Stimulated activated memory B cell treated with anti-CD40 and anti-IgM and Interleukin-4, amounts not matched to agents 10 μg/mL and 1 μg/mL and 100 μg/mL, for 72 hours (primary cell): ENCODE data around the gene BANP.
"Not testable (repeated sequence)": the region's sequence is repeated elsewhere in the genome, so short reads cannot be mapped to it uniquely, and the experiment has no call there.

Experiments
- ATAC-seq: fragments of 150-1000 bp; cut with Tn5 transposase; 2 replicates; pipeline ENCODE4 v1.10.0; 2021
- H3K27ac Mint-ChIP-seq: one replicate; pipeline ENCODE4 v1.8.0; 2022; ENCODE audit warnings: mild to moderate bottlenecking, mixed read lengths
- H3K27me3 Mint-ChIP-seq: one replicate; pipeline ENCODE4 v1.8.0; 2022; ENCODE audit warnings: mixed read lengths
- H3K36me3 Mint-ChIP-seq: one replicate; pipeline ENCODE4 v1.8.0; 2022; ENCODE audit warnings: mixed read lengths
- H3K4me1 Mint-ChIP-seq: one replicate; pipeline ENCODE4 v1.8.0; 2022; ENCODE audit warnings: mixed read lengths
- H3K4me3 Mint-ChIP-seq: one replicate; pipeline ENCODE4 v1.8.0; 2022; ENCODE audit warnings: mild to moderate bottlenecking, moderate library complexity, mixed read lengths
- H3K9me3 Mint-ChIP-seq: one replicate; pipeline ENCODE4 v1.8.0; 2022; ENCODE audit warnings: mixed read lengths

Gene BANP

GRCh38 chr16:87950765-87951551 lies at the start of gene BANP:
BANP (plus strand) TSS chr16:87951434; CDS start chr16:87975116, 23,682 bp downstream.
- peak; percentile 98 for ATAC-seq
- Mint-ChIP-seq H3K36me3 (peaks cover 13% of the 10 kb centered on the region), H3K27me3 (no peaks in the 10 kb centered on the region), H3K4me1 (peaks cover 62% of the 10 kb centered on the region), H3K27ac (peak within 1 kb of the TSS; percentile 97), H3K9me3 (no peaks in the 10 kb centered on the region), H3K4me3 (peak within 1 kb of the TSS; percentile 98)

- H3K27me3 Mint-ChIP-seq, H3K4me3 Mint-ChIP-seq, ATAC-seq, H3K27ac Mint-ChIP-seq, H3K9me3 Mint-ChIP-seq, H3K36me3 Mint-ChIP-seq, H3K4me1 Mint-ChIP-seq: not testable (repeated sequence)
These were observed 46.3 kb upstream of the BANP start for GRCh38 chr16:87904963-87905362.

- ATAC-seq, H3K27ac Mint-ChIP-seq, H3K9me3 Mint-ChIP-seq, H3K27me3 Mint-ChIP-seq, H3K36me3 Mint-ChIP-seq, H3K4me3 Mint-ChIP-seq, H3K4me1 Mint-ChIP-seq: not testable (repeated sequence)
These were observed 45.7 kb upstream of the BANP start for GRCh38 chr16:87905521-87905920.

- ATAC-seq, H3K9me3 Mint-ChIP-seq, H3K27ac Mint-ChIP-seq, H3K4me1 Mint-ChIP-seq, H3K36me3 Mint-ChIP-seq, H3K4me3 Mint-ChIP-seq: not testable (repeated sequence)
- H3K27me3 Mint-ChIP-seq: peaks cover 17% of the 10 kb centered on the region
These were observed 43.1 kb upstream of the BANP start for GRCh38 chr16:87908101-87908500.

- not testable (repeated sequence) for H3K4me1 Mint-ChIP-seq, H3K9me3 Mint-ChIP-seq, H3K36me3 Mint-ChIP-seq, H3K4me3 Mint-ChIP-seq
- peak; percentile 97 for ATAC-seq
- H3K27me3 Mint-ChIP-seq: peaks cover 29% of the 10 kb centered on the region
- H3K27ac Mint-ChIP-seq: peak overlapping the region; percentile 53
These were observed 41.9 kb upstream of the BANP start for GRCh38 chr16:87909203-87909935.

GRCh38 chr16:87911106-87911763 lies 40.0 kb upstream of the BANP start:
- H3K36me3 Mint-ChIP-seq, H3K4me1 Mint-ChIP-seq, H3K4me3 Mint-ChIP-seq, H3K9me3 Mint-ChIP-seq, ATAC-seq, H3K27ac Mint-ChIP-seq: not testable (repeated sequence)
- peaks cover 47% of the 10 kb centered on the region for H3K27me3 Mint-ChIP-seq

- not testable (repeated sequence) for H3K9me3 Mint-ChIP-seq, H3K4me3 Mint-ChIP-seq, H3K4me1 Mint-ChIP-seq, ATAC-seq, H3K36me3 Mint-ChIP-seq, H3K27ac Mint-ChIP-seq
- peaks cover 57% of the 10 kb centered on the region for H3K27me3 Mint-ChIP-seq
These were observed 38.5 kb upstream of the BANP start for GRCh38 chr16:87912691-87913090.

- H3K27ac Mint-ChIP-seq, H3K36me3 Mint-ChIP-seq, H3K4me3 Mint-ChIP-seq, H3K9me3 Mint-ChIP-seq, ATAC-seq: not testable (repeated sequence)
- Mint-ChIP-seq H3K27me3 (peaks cover 72% of the 10 kb centered on the region), H3K4me1 (peaks cover 11% of the 10 kb centered on the region)
These were observed 37.1 kb upstream of the BANP start for GRCh38 chr16:87914021-87914725.

GRCh38 chr16:87914812-87915211 lies 36.4 kb upstream of the BANP start:
- Mint-ChIP-seq H3K27ac (no peak overlapping the region), H3K9me3 (no peaks in the 10 kb centered on the region), H3K27me3 (peaks cover 72% of the 10 kb centered on the region), H3K4me3 (no peak overlapping the region), H3K4me1 (peaks cover 7% of the 10 kb centered on the region), H3K36me3 (no peaks in the 10 kb centered on the region)
- no peak for ATAC-seq

- no peaks in the 10 kb centered on the region for H3K9me3 Mint-ChIP-seq
- H3K4me3 Mint-ChIP-seq: no peak overlapping the region
- H3K27ac Mint-ChIP-seq: no peak overlapping the region
- H3K36me3 Mint-ChIP-seq: no peaks in the 10 kb centered on the region
- peaks cover 62% of the 10 kb centered on the region for H3K27me3 Mint-ChIP-seq
- peaks cover 7% of the 10 kb centered on the region for H3K4me1 Mint-ChIP-seq
- no peak for ATAC-seq
These were observed 33.7 kb upstream of the BANP start for GRCh38 chr16:87917503-87917902.

GRCh38 chr16:87918338-87918737 lies 32.9 kb upstream of the BANP start:
- Mint-ChIP-seq H3K4me3 (no peak overlapping the region), H3K9me3 (no peaks in the 10 kb centered on the region), H3K36me3 (no peaks in the 10 kb centered on the region), H3K27ac (no peak overlapping the region), H3K4me1 (peaks cover 13% of the 10 kb centered on the region), H3K27me3 (peaks cover 53% of the 10 kb centered on the region)
- ATAC-seq: no peak

GRCh38 chr16:87918866-87919680 lies 32.2 kb upstream of the BANP start:
- no peaks in the 10 kb centered on the region for H3K9me3 Mint-ChIP-seq
- H3K36me3 Mint-ChIP-seq: no peaks in the 10 kb centered on the region
- no peak for ATAC-seq
- H3K27me3 Mint-ChIP-seq: peaks cover 46% of the 10 kb centered on the region
- H3K4me1 Mint-ChIP-seq: peaks cover 17% of the 10 kb centered on the region
- H3K27ac Mint-ChIP-seq: no peak overlapping the region
- no peak overlapping the region for H3K4me3 Mint-ChIP-seq

- ATAC-seq: no peak
- H3K27ac Mint-ChIP-seq: no peak overlapping the region
- H3K4me1 Mint-ChIP-seq: peaks cover 23% of the 10 kb centered on the region
- no peaks in the 10 kb centered on the region for H3K36me3 Mint-ChIP-seq
- no peaks in the 10 kb centered on the region for H3K9me3 Mint-ChIP-seq
- H3K4me3 Mint-ChIP-seq: no peak overlapping the region
- peaks cover 40% of the 10 kb centered on the region for H3K27me3 Mint-ChIP-seq
These were observed 31.6 kb upstream of the BANP start for GRCh38 chr16:87919681-87919994.

GRCh38 chr16:87921236-87921773 lies 29.9 kb upstream of the BANP start:
- no peaks in the 10 kb centered on the region for H3K36me3 Mint-ChIP-seq
- H3K9me3 Mint-ChIP-seq: no peaks in the 10 kb centered on the region
- ATAC-seq: no peak
- no peak overlapping the region for H3K27ac Mint-ChIP-seq
- no peak overlapping the region for H3K4me3 Mint-ChIP-seq
- H3K4me1 Mint-ChIP-seq: peaks cover 38% of the 10 kb centered on the region
- H3K27me3 Mint-ChIP-seq: peaks cover 25% of the 10 kb centered on the region
